ENCODE results near the gene TSPEAR. TPM values are rescaled to one million over a fixed set of nuclear protein-coding genes. Genes with fewer than 3 reads are reported as not detected.

Gene TSPEAR
- total RNA-seq, 1 experiment from 2014 or later: 0.32 TPM

GRCh38 chr21:44459712-44460440 lies 251.5 kb downstream of the TSPEAR start:
- no peak overlapping the region for H3K4me3 ChIP-seq (ENCODE audit: low read depth, low read length)
- POLR2A ChIA-PET: no interaction called here
- no peaks in the 10 kb centered on the region for H3K27me3 Mint-ChIP-seq (ENCODE audit: insufficient read depth, unreplicated experiment)
- no peaks in the 10 kb centered on the region for H3K36me3 Mint-ChIP-seq (ENCODE audit: insufficient read depth, unreplicated experiment)
- peaks cover 7% of the 10 kb centered on the region for H3K4me1 Mint-ChIP-seq (ENCODE audit: low read depth, unreplicated experiment)
- no TSS peak for BruUV-seq (replicated peaks)
- no peak for DNase-seq
- H3K4me1 ChIP-seq: peaks cover 26% of the 10 kb centered on the region
- H3K9me3 Mint-ChIP-seq (ENCODE audit: unreplicated experiment): no peaks in the 10 kb centered on the region
- intact Hi-C loops (cut with micrococcal nuclease; ENCODE audit: unreplicated experiment): no loop called here
- H3K27me3 ChIP-seq (replicated peaks; ENCODE audit: control insufficient read depth, insufficient read depth, low read length): no peaks in the 10 kb centered on the region
- CTCF ChIA-PET: no interaction called here
- TF ChIP-seq CTCF (IDR thresholded peaks at IDR 0.05; ENCODE audit: insufficient read depth in 1 of 2, low read depth in 1 of 2, low read length in 1 of 2, severe bottlenecking in 1 of 2, unreplicated experiment in 1 of 2): no peak
- H3K9me3 ChIP-seq: no peaks in the 10 kb centered on the region
- no peak overlapping the region for H3K27ac Mint-ChIP-seq (ENCODE audit: unreplicated experiment)
- no peaks in the 10 kb centered on the region for H3K36me3 ChIP-seq (ENCODE audit: control insufficient read depth, insufficient read depth, low read length)
- no peak overlapping the region for H3K4me3 Mint-ChIP-seq (ENCODE audit: unreplicated experiment)

DNA sequence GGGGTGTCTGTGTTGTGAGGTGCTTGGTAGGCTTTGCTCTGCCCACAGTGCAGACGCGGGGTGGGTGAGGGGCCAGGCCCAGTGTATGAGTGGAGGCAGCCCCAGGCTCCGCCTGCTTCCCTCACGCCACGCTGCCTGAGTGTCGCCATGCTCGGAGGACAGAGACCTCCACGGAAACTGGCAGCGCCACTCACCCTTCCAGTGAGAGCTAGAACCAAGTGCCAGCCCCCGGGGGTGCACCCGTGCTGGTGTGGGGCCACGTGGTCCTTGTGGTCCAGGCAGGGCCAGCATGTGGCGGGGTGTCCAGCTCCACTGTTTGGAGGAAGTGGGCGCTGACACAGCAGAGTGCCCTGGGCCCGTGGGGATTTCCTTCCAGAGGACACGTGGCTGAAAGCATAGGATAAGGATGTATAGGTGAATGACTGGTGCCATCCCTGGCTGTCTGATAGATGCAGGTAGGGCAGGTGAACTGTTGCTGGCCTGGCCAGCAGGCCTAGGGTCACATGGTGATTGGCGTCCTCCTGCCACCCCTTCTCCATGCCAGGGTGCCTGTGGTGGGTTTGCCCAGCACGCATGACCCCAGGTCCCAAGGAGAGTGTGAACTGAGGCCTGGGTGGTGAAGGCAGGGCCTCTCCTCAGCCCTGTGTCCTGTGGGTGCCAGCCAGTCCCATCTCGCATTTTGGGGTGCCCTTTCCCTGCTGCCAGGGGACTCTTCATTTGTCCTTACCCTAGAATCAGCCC lies 252.2 kb downstream of the TSPEAR start:
- Mint-ChIP-seq H3K27ac (ENCODE audit: unreplicated experiment) (no peak overlapping the region), H3K9me3 (ENCODE audit: unreplicated experiment) (peaks cover 4% of the 10 kb centered on the region), H3K36me3 (ENCODE audit: insufficient read depth, unreplicated experiment) (no peaks in the 10 kb centered on the region), H3K4me1 (ENCODE audit: low read depth, unreplicated experiment) (peaks cover 7% of the 10 kb centered on the region), H3K27me3 (ENCODE audit: insufficient read depth, unreplicated experiment) (no peaks in the 10 kb centered on the region), H3K4me3 (ENCODE audit: unreplicated experiment) (no peak overlapping the region)
- intact Hi-C loops (cut with micrococcal nuclease; ENCODE audit: unreplicated experiment): no loop called here
- no peak overlapping the region for H3K4me3 ChIP-seq (ENCODE audit: low read depth, low read length)
- peaks cover 26% of the 10 kb centered on the region for H3K4me1 ChIP-seq
- DNase-seq: no peak
- H3K36me3 ChIP-seq (ENCODE audit: control insufficient read depth, insufficient read depth, low read length): no peaks in the 10 kb centered on the region
- POLR2A ChIA-PET: no interaction called here
- TF ChIP-seq CTCF (IDR thresholded peaks at IDR 0.05; ENCODE audit: insufficient read depth in 1 of 2, low read depth in 1 of 2, low read length in 1 of 2, severe bottlenecking in 1 of 2, unreplicated experiment in 1 of 2): no peak
- no peaks in the 10 kb centered on the region for H3K27me3 ChIP-seq (replicated peaks; ENCODE audit: control insufficient read depth, insufficient read depth, low read length)
- H3K9me3 ChIP-seq: no peaks in the 10 kb centered on the region
- no TSS peak for BruUV-seq (replicated peaks)
- CTCF ChIA-PET: interaction anchor here (0.6 kb wide), 1 partner anchor 660 kb away, joined by 3 read pairs; no protein-coding TSS in a partner anchor

DNA sequence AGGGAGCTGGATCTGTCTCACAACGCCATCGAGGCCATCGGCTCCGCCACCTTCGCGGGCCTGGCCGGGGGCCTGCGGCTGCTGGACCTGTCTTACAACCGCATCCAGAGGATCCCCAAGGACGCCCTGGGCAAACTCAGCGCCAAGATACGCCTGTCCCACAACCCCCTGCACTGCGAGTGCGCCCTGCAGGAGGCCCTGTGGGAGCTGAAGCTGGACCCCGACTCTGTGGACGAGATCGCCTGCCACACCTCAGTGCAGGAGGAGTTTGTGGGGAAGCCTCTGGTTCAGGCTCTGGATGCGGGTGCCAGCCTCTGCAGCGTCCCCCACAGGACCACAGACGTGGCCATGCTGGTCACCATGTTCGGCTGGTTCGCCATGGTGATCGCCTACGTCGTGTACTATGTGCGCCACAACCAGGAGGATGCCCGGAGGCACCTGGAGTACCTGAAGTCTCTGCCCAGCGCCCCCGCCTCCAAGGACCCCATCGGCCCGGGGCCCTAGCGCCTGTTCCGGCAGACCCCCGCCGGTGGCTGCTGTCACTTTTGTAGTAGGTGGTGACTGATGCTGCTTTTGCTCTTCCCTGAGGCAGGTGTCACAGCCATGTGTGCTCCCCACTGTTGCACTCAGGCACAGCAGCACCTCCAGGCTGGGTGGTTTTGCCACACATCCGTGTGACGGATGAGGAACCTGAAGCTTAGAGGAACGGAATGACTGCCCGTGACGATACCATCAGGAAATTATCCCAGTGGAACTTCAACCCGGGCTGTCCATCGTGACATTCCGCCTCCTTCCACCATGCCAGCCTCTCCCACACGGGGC lies 254.2 kb downstream of the TSPEAR start:
- no peaks in the 10 kb centered on the region for H3K36me3 Mint-ChIP-seq (ENCODE audit: insufficient read depth, unreplicated experiment)
- ChIA-PET CTCF (no interaction called here), POLR2A (no interaction called here)
- intact Hi-C loops (cut with micrococcal nuclease; ENCODE audit: unreplicated experiment): no loop called here
- peaks cover 7% of the 10 kb centered on the region for H3K9me3 Mint-ChIP-seq (ENCODE audit: unreplicated experiment)
- no peaks in the 10 kb centered on the region for H3K27me3 Mint-ChIP-seq (ENCODE audit: insufficient read depth, unreplicated experiment)
- Histone ChIP-seq H3K4me3 (ENCODE audit: low read depth, low read length) (no peak overlapping the region), H3K4me1 (peaks cover 26% of the 10 kb centered on the region), H3K27me3 (replicated peaks; ENCODE audit: control insufficient read depth, insufficient read depth, low read length) (no peaks in the 10 kb centered on the region), H3K36me3 (ENCODE audit: control insufficient read depth, insufficient read depth, low read length) (no peaks in the 10 kb centered on the region), H3K9me3 (no peaks in the 10 kb centered on the region)
- H3K4me3 Mint-ChIP-seq (ENCODE audit: unreplicated experiment): peak overlapping the region; percentile 71
- TF ChIP-seq CTCF (IDR thresholded peaks at IDR 0.05; ENCODE audit: insufficient read depth in 1 of 2, low read depth in 1 of 2, low read length in 1 of 2, severe bottlenecking in 1 of 2, unreplicated experiment in 1 of 2): no peak
- no peak overlapping the region for H3K27ac Mint-ChIP-seq (ENCODE audit: unreplicated experiment)
- peak in 1 of 2 experiments; percentile 27 for DNase-seq
- peaks cover 7% of the 10 kb centered on the region for H3K4me1 Mint-ChIP-seq (ENCODE audit: low read depth, unreplicated experiment)
- no TSS peak for BruUV-seq (replicated peaks)

All from Caco-2 (cell line).